ENCODE measurements around the gene POR.

DNA sequence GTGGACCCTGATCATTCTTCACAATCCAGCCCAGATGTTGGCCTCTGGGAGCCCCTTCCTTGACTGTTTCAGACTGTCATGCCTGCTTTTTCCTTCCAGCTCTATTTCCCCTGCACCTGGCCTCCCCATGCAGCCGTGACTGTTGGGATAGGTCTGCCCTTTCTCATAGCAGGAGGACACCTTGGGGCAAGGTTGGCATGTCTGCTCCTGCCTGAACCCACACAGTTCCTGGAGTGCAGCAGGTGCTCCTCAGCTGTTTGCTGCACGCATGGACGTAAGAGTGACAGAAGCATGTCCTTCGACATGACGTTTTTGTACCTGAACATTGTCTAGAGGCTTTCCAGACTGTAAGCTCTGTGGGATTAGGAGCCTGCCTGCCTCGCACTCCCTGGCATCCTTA lies 24.0 kb downstream of the POR start:
- TF ChIP-seq ESRRG (CRISPR knock-in tag; IDR thresholded peaks at IDR 0.05) (no peak), ZNF70 (CRISPR knock-in tag; IDR thresholded peaks at IDR 0.05) (no peak), RARB (CRISPR knock-in tag; IDR thresholded peaks at IDR 0.05) (no peak), ZFP30 (CRISPR knock-in tag; IDR thresholded peaks at IDR 0.05) (no peak), ZFP3 (CRISPR knock-in tag; IDR thresholded peaks at IDR 0.05) (no peak)
- TF ChIP-seq, protein P1, sequence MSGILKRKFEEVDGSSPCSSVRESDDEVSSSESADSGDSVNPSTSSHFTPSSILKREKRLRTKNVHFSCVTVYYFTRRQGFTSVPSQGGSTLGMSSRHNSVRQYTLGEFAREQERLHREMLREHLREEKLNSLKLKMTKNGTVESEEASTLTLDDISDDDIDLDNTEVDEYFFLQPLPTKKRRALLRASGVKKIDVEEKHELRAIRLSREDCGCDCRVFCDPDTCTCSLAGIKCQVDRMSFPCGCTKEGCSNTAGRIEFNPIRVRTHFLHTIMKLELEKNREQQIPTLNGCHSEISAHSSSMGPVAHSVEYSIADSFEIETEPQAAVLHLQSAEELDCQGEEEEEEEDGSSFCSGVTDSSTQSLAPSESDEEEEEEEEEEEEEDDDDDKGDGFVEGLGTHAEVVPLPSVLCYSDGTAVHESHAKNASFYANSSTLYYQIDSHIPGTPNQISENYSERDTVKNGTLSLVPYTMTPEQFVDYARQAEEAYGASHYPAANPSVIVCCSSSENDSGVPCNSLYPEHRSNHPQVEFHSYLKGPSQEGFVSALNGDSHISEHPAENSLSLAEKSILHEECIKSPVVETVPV (CRISPR knock-in tag; IDR thresholded peaks at IDR 0.05) = no peak
